ENCODE data around the gene NUB1.

The NUB1 gene

GRCh38 chr7:151406886-151407583 lies 65.4 kb downstream of the NUB1 start:
- no peak for DNase-seq

- DNase-seq, result no peak
These were observed 66.9 kb downstream of the NUB1 start for GRCh38 chr7:151408498-151408838.

GRCh38 chr7:151408839-151409666 lies 67.4 kb downstream of the NUB1 start:
- no peak for DNase-seq

- DNase-seq, result no peak
These were observed 68.2 kb downstream of the NUB1 start, which contains the start of gene WDR86 for GRCh38 chr7:151409667-151410404. TSS of gene WDR86 (minus strand) at chr7:151410038. CDS start at chr7:151409589, 449 bp downstream.

- no peak for DNase-seq
These were observed 69.1 kb downstream of the NUB1 start for GRCh38 chr7:151410405-151411390.

GRCh38 chr7:151411551-151411950 lies 69.9 kb downstream of the NUB1 start:
- no peak for DNase-seq

- DNase-seq, result no peak
These were observed 70.7 kb downstream of the NUB1 start for GRCh38 chr7:151412318-151412717.

GRCh38 chr7:151413241-151413640 lies 71.6 kb downstream of the NUB1 start:
- DNase-seq, result no peak

- no peak for DNase-seq
These were observed 73.9 kb downstream of the NUB1 start for GRCh38 chr7:151415375-151416105.

GRCh38 chr7:151416112-151416940 lies 74.7 kb downstream of the NUB1 start:
- no peak for DNase-seq

GRCh38 chr7:151416941-151417315 lies 75.3 kb downstream of the NUB1 start:
- no peak for DNase-seq

GRCh38 chr7:151420144-151420543 lies 78.5 kb downstream of the NUB1 start:
- no peak for DNase-seq

GRCh38 chr7:151422212-151422611 lies 80.6 kb downstream of the NUB1 start:
- DNase-seq, result no peak

GRCh38 chr7:151423226-151423625 lies 81.6 kb downstream of the NUB1 start:
- DNase-seq, result no peak

- DNase-seq, result no peak
These were observed 82.3 kb downstream of the NUB1 start for GRCh38 chr7:151423936-151424335.

GRCh38 chr7:151424799-151425198 lies 83.2 kb downstream of the NUB1 start:
- no peak for DNase-seq

- no peak for DNase-seq
These were observed 84.2 kb downstream of the NUB1 start for GRCh38 chr7:151425670-151426440.

- peak; percentile 51 for DNase-seq
These were observed 84.9 kb downstream of the NUB1 start for GRCh38 chr7:151426441-151426903.

- DNase-seq, result no peak
These were observed 85.5 kb downstream of the NUB1 start for GRCh38 chr7:151426904-151427704.
